GM23248 (cell line): ENCODE measurements around the gene NAPEPLD. TPM values are rescaled to one million over a fixed set of nuclear protein-coding genes. Genes with fewer than 3 reads are reported as not detected.
A peak's percentile ranks its signal among the peaks of the same experiment; 100 is the strongest.
"Not testable (repeated sequence)": the region's sequence is repeated elsewhere in the genome, so short reads cannot be mapped to it uniquely, and the experiment has no call there.

ENCODE experiments used
- DNase-seq: peaks from one replicate; pipeline ENCODE4 v3.0.0-alpha.2; 2015
- H2AFZ ChIP-seq: fragments of 200-600 bp; sonication (generic); 2 replicates; pipeline ENCODE4 v1.6.1; 2016; ENCODE audit warnings: antibody characterized with exemption
- H3F3A ChIP-seq: fragments of 200-600 bp; sonication (generic); 2 replicates; pipeline ENCODE4 v1.6.1; 2016; ENCODE audit warnings: mild to moderate bottlenecking, antibody characterized with exemption, mixed run types; ENCODE audit not compliant: insufficient read depth
- H3K27ac ChIP-seq: fragments of 200-600 bp; sonication (generic); 2 replicates; pipeline ENCODE4 v1.5.1; 2016; ENCODE audit warnings: mild to moderate bottlenecking
- H3K27me3 ChIP-seq: fragments of 200-600 bp; sonication (generic); replicated peaks from 2 replicates; pipeline ENCODE4 v1.6.1; 2016; ENCODE audit warnings: mild to moderate bottlenecking; ENCODE audit not compliant: insufficient read depth
- H3K36me3 ChIP-seq: fragments of 200-600 bp; sonication (generic); 2 replicates; pipeline ENCODE4 v1.6.1; 2016; ENCODE audit warnings: low read depth, mild to moderate bottlenecking
- H3K4me1 ChIP-seq: fragments of 200-600 bp; sonication (generic); 2 replicates; pipeline ENCODE4 v1.6.1; 2016; ENCODE audit warnings: mild to moderate bottlenecking; ENCODE audit not compliant: insufficient read depth
- H3K4me2 ChIP-seq: fragments of 200-600 bp; sonication (generic); one replicate; pipeline ENCODE4 v1.6.1; 2016; ENCODE audit warnings: mild to moderate bottlenecking; ENCODE audit not compliant: unreplicated experiment
- H3K4me3 ChIP-seq: fragments of 200-600 bp; sonication (generic); 2 replicates; pipeline ENCODE4 v1.5.1; 2016; ENCODE audit warnings: mild to moderate bottlenecking
- H3K79me2 ChIP-seq: fragments of 200-600 bp; sonication (generic); 2 replicates; pipeline ENCODE4 v1.6.1; 2016; ENCODE audit warnings: mild to moderate bottlenecking; ENCODE audit not compliant: insufficient read depth
- H3K9ac ChIP-seq: fragments of 200-600 bp; sonication (generic); 2 replicates; pipeline ENCODE4 v1.6.1; 2016; ENCODE audit warnings: mild to moderate bottlenecking
- H3K9me2 ChIP-seq: fragments of 200-600 bp; sonication (generic); 2 replicates; pipeline ENCODE4 v1.6.1; 2016; ENCODE audit warnings: mixed run types, mild to moderate bottlenecking, moderate library complexity; ENCODE audit not compliant: insufficient read depth
- H3K9me3 ChIP-seq: fragments of 200-600 bp; sonication (generic); one replicate; pipeline ENCODE4 v1.6.1; 2017; ENCODE audit warnings: low read depth
- H4K20me1 ChIP-seq: fragments of 200-600 bp; sonication (generic); 2 replicates; pipeline ENCODE4 v1.6.0; 2016; ENCODE audit not compliant: insufficient read depth
- EZH2 ChIP-seq: fragments of 200-600 bp; sonication (generic); IDR thresholded peaks from 2 replicates; pipeline ENCODE4 v1.6.1; 2018; ENCODE audit warnings: antibody characterized with exemption, mild to moderate bottlenecking; ENCODE audit not compliant: insufficient read depth, poor library complexity, severe bottlenecking
- EZH2phosphoT487 ChIP-seq: fragments of 200-600 bp; sonication (generic); IDR thresholded peaks from 2 replicates; pipeline ENCODE4 v1.6.1; 2018; ENCODE audit warnings: antibody characterized with exemption, moderate library complexity, mild to moderate bottlenecking, low read depth; ENCODE audit not compliant: insufficient read depth
- WGBS, 2 experiments: methylation state at CpG; one replicate each; pipeline ENCODE4 v1.1.6; 2015 to 2017; ENCODE audit warnings: low lambda C conversion rate in 2 of 2, low coverage in 1 of 2; ENCODE audit errors: missing lambda C conversion rate in 2 of 2; 5-methylcytosine and 5-hydroxymethylcytosine counted together
- in situ Hi-C: fragments of 300-500 bp; cut with MboI; formaldehyde crosslinking; loops from 2 replicates; pipeline ENCODE4 v1.15.0; 2020
- polyA plus RNA-seq: library from polyadenylated mRNA; unstranded; fragments of >200 nt; fragmentation: Nextera tagmentation; extraction: Ambion mirVana; gene quantifications from 2 replicates; pipeline ENCODE4 v1.2.1, GENCODE V29; 2016
- total RNA-seq: library from RNA; depleted of rRNA; stranded (reverse); fragments of >200 nt; shearing (Covaris generic); gene quantifications from 2 replicates; pipeline ENCODE4 v1.2.3, GENCODE V29; 2014; rRNA removed

The NAPEPLD gene
- total RNA-seq, result 4.4 and 21.1 TPM in 2 replicates
- 9.9 and 10.8 TPM in 2 replicates for polyA plus RNA-seq

DNA sequence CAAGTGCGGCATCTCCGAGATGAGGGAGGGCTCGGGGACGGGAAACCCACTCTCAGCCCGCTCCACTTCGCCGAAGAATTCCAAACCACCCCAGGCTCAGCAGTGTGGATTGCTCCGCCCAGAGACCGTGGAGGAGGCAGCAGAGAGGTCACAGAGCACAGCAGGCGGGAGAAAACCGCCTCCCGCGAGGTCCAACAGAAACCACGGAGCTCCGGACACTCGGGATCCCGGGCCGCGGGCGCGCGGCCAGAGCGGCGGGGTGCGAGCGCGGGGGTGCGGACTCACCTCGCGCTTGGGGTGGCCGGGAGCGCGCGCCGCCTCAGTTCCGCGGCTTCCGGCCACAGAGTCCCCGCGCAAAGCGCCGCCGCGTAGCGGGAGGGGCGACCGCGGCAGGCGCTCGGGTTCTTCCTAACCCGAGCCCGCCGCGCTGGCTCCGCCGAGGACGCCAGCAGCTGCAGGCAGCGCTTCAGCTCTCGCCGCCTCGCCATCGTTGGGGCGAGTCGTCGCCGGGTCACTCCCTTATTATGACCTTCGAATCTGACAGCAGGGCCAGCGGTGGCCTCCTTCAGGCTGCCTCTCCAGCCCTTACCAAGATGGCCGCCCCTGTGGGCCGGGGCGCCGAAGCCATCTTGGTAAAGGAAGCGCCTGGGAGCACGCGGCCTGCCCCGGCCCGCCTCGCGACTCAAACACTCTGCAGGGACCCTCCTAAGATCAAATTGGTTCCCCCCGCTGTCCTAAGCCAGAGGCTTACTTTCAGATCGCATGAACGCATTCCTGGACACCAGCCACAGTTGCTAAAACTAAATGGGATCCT is at the start of gene NAPEPLD:
TSS of gene NAPEPLD (minus strand) at position 106 of the 814 bp plus-strand sequence. CDS start 20,323 bp downstream, outside the sequence.
- Histone ChIP-seq H3K9me3 (no peaks in the 10 kb centered on the region), H3K27ac (peak within 1 kb of the TSS; percentile 85), H3K4me1 (peaks cover 13% of the 10 kb centered on the region), H3K79me2 (peaks cover 38% of the 10 kb centered on the region), H3K9me2 (no peaks in the 10 kb centered on the region), H3F3A (peaks cover 7% of the 10 kb centered on the region; the same call in 1 of the 2 replicates), H2AFZ (peak within 1 kb of the TSS; percentile 91), H3K9ac (peak within 1 kb of the TSS; percentile 87), H4K20me1 (no peaks in the 10 kb centered on the region), H3K4me3 (peak within 1 kb of the TSS; percentile 80), H3K36me3 (no peaks in the 10 kb centered on the region), H3K4me2 (peak within 1 kb of the TSS; percentile 98), H3K27me3 (no peaks in the 10 kb centered on the region)
- WGBS, 2 experiments, result 5% methylated on average over 45 to 64 of the region's 82 CpGs
- in situ Hi-C loops, result no loop called here
- TF ChIP-seq EZH2phosphoT487, result no peak
- no peak for TF ChIP-seq EZH2
- DNase-seq, result peak; percentile 91

DNA sequence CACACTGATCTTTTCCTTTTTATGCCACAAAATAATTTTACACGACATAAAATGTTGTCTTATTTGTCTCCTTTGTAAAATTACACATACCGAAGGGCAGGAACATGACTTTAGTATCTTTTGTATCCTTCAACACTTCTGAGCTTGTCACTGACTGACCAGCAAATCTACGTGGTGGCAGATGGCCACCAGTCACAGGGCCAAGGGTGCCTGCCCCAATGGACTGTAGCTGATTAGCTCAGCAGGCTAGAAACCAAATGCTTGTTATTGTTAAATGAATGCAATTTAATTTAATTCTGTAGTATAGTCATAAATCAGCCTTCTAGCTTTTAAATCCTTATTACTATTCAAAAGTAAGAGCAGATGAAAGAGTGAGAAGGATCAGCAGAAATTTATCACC is 49.2 kb upstream of the NAPEPLD start:
- H3K9me3 ChIP-seq, H3K4me3 ChIP-seq, H2AFZ ChIP-seq, H3K79me2 ChIP-seq, H3K9me2 ChIP-seq, H3K36me3 ChIP-seq, H3K4me2 ChIP-seq, H3K27ac ChIP-seq, in situ Hi-C loops, H3K4me1 ChIP-seq, H3K27me3 ChIP-seq, H3K9ac ChIP-seq, DNase-seq, H3F3A ChIP-seq, H4K20me1 ChIP-seq: not testable (repeated sequence)
- WGBS, 2 experiments, result 32% methylated on average over 3 of the region's 3 CpGs

DNA sequence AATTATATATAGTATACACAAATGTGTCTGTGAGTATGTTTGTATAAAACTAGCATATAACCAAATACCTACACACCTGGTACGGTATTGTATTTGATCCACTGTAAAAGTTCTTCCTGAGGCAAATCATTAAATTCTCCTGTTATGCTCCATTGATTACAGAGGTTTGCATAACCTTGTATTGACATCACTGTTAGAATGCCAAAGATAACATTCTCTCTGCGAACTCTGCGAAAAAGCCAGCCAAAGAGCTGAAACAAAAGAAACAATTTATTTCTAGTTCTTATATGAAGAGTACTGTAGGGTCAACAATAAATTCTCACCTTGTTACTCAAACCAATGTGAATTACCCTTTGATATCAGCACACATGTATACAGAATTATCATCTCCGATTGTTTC is 46.5 kb upstream of the NAPEPLD start:
- H3K36me3 ChIP-seq, in situ Hi-C loops, H3K27ac ChIP-seq, H3K27me3 ChIP-seq, H3K4me1 ChIP-seq, H3K79me2 ChIP-seq, H2AFZ ChIP-seq, H3K4me2 ChIP-seq, DNase-seq, H3K9ac ChIP-seq, H4K20me1 ChIP-seq, H3K9me2 ChIP-seq, H3F3A ChIP-seq, H3K9me3 ChIP-seq, H3K4me3 ChIP-seq: not testable (repeated sequence)
- WGBS, 2 experiments, result 73 to 76% methylated on average over 4 of the region's 4 CpGs

DNA sequence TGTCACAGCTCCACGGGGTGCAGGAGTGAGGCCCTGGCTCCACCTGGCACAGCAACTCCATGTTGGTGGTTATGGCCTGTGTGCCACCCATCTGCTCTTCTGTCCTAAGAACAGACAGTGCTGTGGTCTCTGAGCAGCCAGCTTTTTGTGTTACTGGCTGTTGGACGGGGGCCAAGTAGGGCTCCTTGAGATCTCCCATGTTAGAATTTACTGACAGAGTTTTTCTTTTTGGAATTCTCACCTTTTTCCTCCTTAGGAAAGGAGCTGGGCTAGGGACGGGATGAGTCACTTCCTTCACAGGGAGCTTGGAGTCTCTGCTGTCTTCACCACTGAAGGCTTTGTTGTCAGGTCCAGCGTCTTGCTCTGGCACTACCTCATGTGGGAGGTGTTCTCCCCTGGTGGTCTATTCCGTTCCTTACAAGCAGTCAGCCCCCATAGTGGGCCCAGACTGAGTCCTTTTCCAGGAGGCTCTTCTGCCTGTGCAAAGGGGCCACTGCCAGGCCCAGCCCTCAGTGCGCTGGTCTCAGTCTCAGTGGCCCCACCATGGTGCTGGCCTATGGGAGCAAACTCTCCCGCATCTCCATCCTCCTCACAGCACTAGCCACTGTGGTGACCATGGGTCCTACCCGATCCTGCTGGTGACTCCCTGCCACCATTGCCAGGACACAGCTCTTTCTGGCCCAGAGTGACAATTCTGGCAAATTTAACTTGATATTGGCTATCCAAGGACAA is 23.7 kb upstream of the NAPEPLD start:
- H3K9me3 ChIP-seq, H3K9ac ChIP-seq, H3K27me3 ChIP-seq, H3K4me2 ChIP-seq, in situ Hi-C loops, H3K79me2 ChIP-seq, H3K36me3 ChIP-seq, H3K4me3 ChIP-seq, H3K27ac ChIP-seq, H3F3A ChIP-seq, H4K20me1 ChIP-seq, H2AFZ ChIP-seq, H3K4me1 ChIP-seq, H3K9me2 ChIP-seq: not testable (repeated sequence)
- WGBS, 2 experiments, result 76 to 83% methylated on average over 7 to 8 of the region's 8 CpGs
- peak; percentile 3 for DNase-seq

DNA sequence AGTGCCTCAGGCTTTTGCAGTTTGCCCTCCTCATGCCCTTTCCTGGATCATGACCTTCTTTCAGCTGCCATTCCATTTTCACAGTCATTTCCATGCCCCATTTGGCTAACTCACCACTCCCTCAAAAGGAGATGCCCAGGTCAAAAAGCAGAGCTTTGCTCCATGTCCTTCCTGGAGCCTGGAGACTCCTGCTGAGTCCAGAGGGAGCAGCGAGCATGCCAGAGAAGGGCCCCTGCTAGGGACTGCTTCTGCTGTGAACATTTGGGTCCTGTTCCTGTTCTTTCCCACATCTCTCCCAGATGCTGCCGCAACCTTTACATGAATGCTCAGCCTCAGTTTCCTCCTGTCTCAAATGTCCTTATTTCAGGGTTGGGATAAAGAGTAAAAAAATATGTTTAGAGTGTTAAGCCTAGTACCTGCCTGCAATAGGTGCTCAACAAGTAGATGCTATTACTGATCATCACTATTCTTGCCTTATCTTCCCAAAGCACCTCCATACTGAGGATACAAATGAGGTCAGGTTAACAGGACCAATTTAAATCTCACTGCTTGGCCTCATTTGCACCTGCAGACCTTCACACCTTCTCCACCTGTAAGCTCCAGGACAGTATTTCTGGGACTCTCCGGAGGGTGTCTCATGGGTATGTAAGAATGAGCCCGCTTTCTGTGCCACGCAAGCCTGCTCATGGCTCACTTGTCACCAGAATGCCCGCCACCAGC is 23.0 kb upstream of the NAPEPLD start:
- H3K4me3 ChIP-seq, H3K27ac ChIP-seq, in situ Hi-C loops, H3K79me2 ChIP-seq, H4K20me1 ChIP-seq, H3K27me3 ChIP-seq, H2AFZ ChIP-seq, H3F3A ChIP-seq, H3K9me3 ChIP-seq, H3K9ac ChIP-seq, H3K9me2 ChIP-seq, DNase-seq, H3K4me1 ChIP-seq, H3K36me3 ChIP-seq, H3K4me2 ChIP-seq: not testable (repeated sequence)
- WGBS, 2 experiments, result 94 to 97% methylated on average over 6 of the region's 6 CpGs

DNA sequence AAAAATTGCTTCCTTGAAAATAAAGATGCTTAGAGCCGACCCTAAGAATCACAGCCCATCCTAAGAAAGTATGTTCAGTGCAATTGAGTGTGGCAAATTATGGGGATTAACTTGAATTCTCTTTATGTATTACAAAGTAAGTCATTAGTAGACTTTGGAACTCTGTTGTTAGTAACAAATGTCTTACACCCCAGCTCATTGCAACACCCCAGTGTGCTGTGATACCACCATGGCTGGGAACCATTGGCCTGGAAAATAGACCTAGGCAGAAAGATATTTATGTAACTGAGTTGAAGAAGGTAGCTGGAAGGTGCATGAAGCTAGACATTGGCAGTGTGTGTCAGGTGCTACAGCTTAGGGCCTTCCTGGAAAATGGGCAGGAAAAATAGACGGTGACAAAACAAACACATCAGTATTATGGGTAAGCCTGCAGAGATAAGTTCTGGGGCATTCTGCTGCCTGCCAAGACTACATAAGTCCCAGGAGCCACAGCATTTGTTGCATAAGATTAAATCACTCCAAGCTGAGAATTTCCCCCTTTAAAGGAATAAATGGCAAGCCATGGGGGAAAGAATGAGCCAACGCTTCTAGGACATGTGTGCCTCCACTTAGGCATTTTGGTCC is 18.1 kb upstream of the NAPEPLD start:
- H2AFZ ChIP-seq, H3K27me3 ChIP-seq, H3K9me2 ChIP-seq, DNase-seq, H3K79me2 ChIP-seq, H4K20me1 ChIP-seq, H3K4me2 ChIP-seq, H3K27ac ChIP-seq, H3K36me3 ChIP-seq, H3K4me3 ChIP-seq, in situ Hi-C loops, H3K9me3 ChIP-seq, H3K9ac ChIP-seq: not testable (repeated sequence)
- 79 to 80% methylated on average over 3 of the region's 3 CpGs for WGBS, 2 experiments
- H3F3A ChIP-seq, result peaks cover 18% of the 10 kb centered on the region
- peaks cover 25% of the 10 kb centered on the region for H3K4me1 ChIP-seq
